ENCODE results near the gene TAF11L5.
"Not testable (repeated sequence)": the region's sequence is repeated elsewhere in the genome, so short reads cannot be mapped to it uniquely, and the experiment has no call there.

Gene TAF11L5
- long read RNA-seq, donor 1, result 0 reads
- long read RNA-seq, donor 2, result 0 reads
- long read RNA-seq, donor 3, result 0 reads
- long read RNA-seq, donor 4, result 0 reads
- long read RNA-seq, donor 5, result 0 reads
- long read RNA-seq, donor 6, result 0 reads
- long read RNA-seq, donor 7, result 0 reads
- long read RNA-seq, donor 8, result 0 reads

- DNase-seq, result not testable (repeated sequence)
Observed at GRCh38 chr5:17524935-17525334, at the start of gene TAF11L5. TSS of gene TAF11L5 (plus strand) at chr5:17525235.

GRCh38 chr5:17477043-17477442, 48.0 kb upstream of the TAF11L5 start:
- no peak for DNase-seq

GRCh38 chr5:17477573-17478265, 47.3 kb upstream of the TAF11L5 start:
- peak; percentile 22 for DNase-seq

GRCh38 chr5:17481378-17481777, 43.7 kb upstream of the TAF11L5 start:
- DNase-seq, result no peak

GRCh38 chr5:17482790-17483189, 42.2 kb upstream of the TAF11L5 start:
- no peak for DNase-seq

- DNase-seq, result not testable (repeated sequence)
Observed at GRCh38 chr5:17486464-17487173, 38.4 kb upstream of the TAF11L5 start.

GRCh38 chr5:17487174-17487512, 37.9 kb upstream of the TAF11L5 start:
- no peak for DNase-seq

- DNase-seq, result not testable (repeated sequence)
Observed at GRCh38 chr5:17491257-17491656, 33.8 kb upstream of the TAF11L5 start.

- DNase-seq, result no peak
Observed at GRCh38 chr5:17492770-17493169, 32.3 kb upstream of the TAF11L5 start.

- no peak for DNase-seq
Observed at GRCh38 chr5:17497446-17497845, 27.6 kb upstream of the TAF11L5 start.

GRCh38 chr5:17497931-17498330, 27.1 kb upstream of the TAF11L5 start, which contains the start of gene TAF11L2:
TSS of gene TAF11L2 (plus strand) at chr5:17498231.
- not testable (repeated sequence) for DNase-seq

- DNase-seq, result no peak
Observed at GRCh38 chr5:17511775-17512325, 13.2 kb upstream of the TAF11L5 start.

- DNase-seq, result not testable (repeated sequence)
Observed at GRCh38 chr5:17517526-17517925, 7.5 kb upstream of the TAF11L5 start.

- not testable (repeated sequence) for DNase-seq
Observed at GRCh38 chr5:17518067-17518466, 7.0 kb upstream of the TAF11L5 start, which contains the start of gene TAF11L3. TSS of gene TAF11L3 (plus strand) at chr5:17518367.

- DNase-seq, result not testable (repeated sequence)
Observed at GRCh38 chr5:17519508-17519907, 5.5 kb upstream of the TAF11L5 start.

GRCh38 chr5:17521501-17521900, 3.5 kb upstream of the TAF11L5 start, which contains the start of gene TAF11L4:
TSS of gene TAF11L4 (plus strand) at chr5:17521801.
- DNase-seq, result not testable (repeated sequence)

GRCh38 chr5:17526504-17526903, 1.5 kb downstream of the TAF11L5 start:
- not testable (repeated sequence) for DNase-seq

GRCh38 chr5:17528369-17528768, 3.3 kb downstream of the TAF11L5 start, which contains the start of gene TAF11L6:
TSS of gene TAF11L6 (plus strand) at chr5:17528669.
- not testable (repeated sequence) for DNase-seq
